HepG2 (cell line): Measurements from ENCODE around the gene MAP1LC3A. TPM values are rescaled to one million over a fixed set of nuclear protein-coding genes. Genes with fewer than 3 reads are reported as not detected.

ENCODE experiments used
- ATAC-seq: fragments of 200-7000 bp; cut with Tn5 transposase; 3 replicates; pipeline ENCODE4 v1.9.1; 2020; ENCODE audit warnings: mild to moderate bottlenecking, moderate library complexity
- BruUV-seq: library from RNA; stranded (reverse); fragments of 400-500 nt; replicated peaks from 2 replicates; lab custom pipeline; 2021; lab: Mats Ljungman, UMichigan
- CTCF ChIA-PET: fragments of 300-600 bp; formaldehyde crosslinking; extraction: SDS; loops from one replicate; lab custom pipeline; 2021; ENCODE audit warnings: low total read pairs, inconsistent platforms, low intra/inter-chr PET ratio; lab: Yijun Ruan, JAX
- POLR2A ChIA-PET: fragments of 350-600 bp; sonication (Branson Sonifier 250); formaldehyde crosslinking; loops from one replicate; lab custom pipeline; 2020; ENCODE audit warnings: antibody characterized with exemption, inconsistent platforms; lab: Yijun Ruan, JAX
- DNase-seq: peaks from one replicate; pipeline ENCODE4 v3.0.0-alpha.2; 2015; ENCODE audit warnings: low spot score
- FAIRE-seq: peaks from 3 replicates; lab custom pipeline; 2011; peaks lifted over from hg19 to GRCh38; lab: Jason Lieb, UNC
- H2AFZ ChIP-seq: one replicate; pipeline ENCODE4 v1.6.1; 2011; ENCODE audit warnings: low read length, inconsistent platforms
- H3K27ac ChIP-seq: fragments of 300-600 bp; 3 replicates; pipeline ENCODE4 v1.8.0; 2011; ENCODE audit warnings: mixed run types, mild to moderate bottlenecking, mixed read lengths, low read length, inconsistent platforms; ENCODE audit not compliant: insufficient read depth; ENCODE audit errors: extremely low read length
- H3K27me3 ChIP-seq, 2 experiments: fragments of 200-600 bp in 1 of 2; 2 replicates in 1 of 2; 3 replicates in 1 of 2; pipeline versions ENCODE4 v1.6.0 to v1.8.0; 2011; ENCODE audit warnings: low read length in 2 of 2, mild to moderate bottlenecking in 2 of 2, moderate library complexity in 2 of 2, inconsistent platforms in 1 of 2; ENCODE audit not compliant: insufficient read depth in 2 of 2, control insufficient read depth in 1 of 2
- H3K36me3 ChIP-seq, 2 experiments: fragments of 200-600 bp in 1 of 2; replicated peaks in 1 of 2; 2 replicates in 1 of 2; 3 replicates in 1 of 2; pipeline versions ENCODE4 v1.5.1 to v1.8.0; 2011; ENCODE audit warnings: low read length in 2 of 2, inconsistent platforms in 1 of 2; ENCODE audit not compliant: insufficient read depth in 2 of 2, control insufficient read depth in 1 of 2
- H3K4me1 ChIP-seq: 2 replicates; pipeline ENCODE4 v1.5.1; 2012; ENCODE audit warnings: low read length, inconsistent platforms; ENCODE audit not compliant: insufficient read depth
- H3K4me2 ChIP-seq: 2 replicates; pipeline ENCODE4 v1.6.0; 2011; ENCODE audit warnings: low read depth, low read length, inconsistent platforms
- H3K4me3 ChIP-seq, 3 experiments: fragments of 200-600 bp in 1 of 3; sonication (generic), shearing (Covaris generic) in 1 of 3; replicated peaks in 1 of 3; 2 replicates each; pipeline ENCODE4 v1.5.1; 2011 to 2016; ENCODE audit warnings: low read length in 3 of 3, inconsistent platforms in 2 of 3, low read depth in 2 of 3, mild to moderate bottlenecking in 2 of 3, control low read depth in 1 of 3, mixed read lengths in 1 of 3; ENCODE audit not compliant: insufficient read depth in 1 of 3
- H3K79me2 ChIP-seq: one replicate; pipeline ENCODE4 v1.6.1; 2011; ENCODE audit warnings: low read length, inconsistent platforms; ENCODE audit not compliant: insufficient read depth
- H3K9ac ChIP-seq: 2 replicates; pipeline ENCODE4 v1.6.0; 2011; ENCODE audit warnings: mild to moderate bottlenecking, low read depth, low read length, inconsistent platforms; ENCODE audit not compliant: insufficient read depth
- H3K9me3 ChIP-seq: 2 replicates; pipeline ENCODE4 v1.5.1; 2012; ENCODE audit warnings: mild to moderate bottlenecking, low read length
- H4K20me1 ChIP-seq: 2 replicates; pipeline ENCODE4 v1.6.0; 2011; ENCODE audit warnings: inconsistent platforms, mild to moderate bottlenecking, low read length, moderate library complexity; ENCODE audit not compliant: insufficient read depth
- RBM22 ChIP-seq: fragments of 200-400 bp; formaldehyde crosslinking; optimal IDR thresholded peaks from 2 replicates; pipeline ENCODE3; 2017; ENCODE audit warnings: mild to moderate bottlenecking, low read length, moderate library complexity
- ZFP82 ChIP-seq: sonication (generic); formaldehyde crosslinking; IDR thresholded peaks from 2 replicates; pipeline ENCODE4 v1.5.1; 2020; ENCODE audit warnings: mild to moderate bottlenecking, missing genetic modification reagents, borderline replicate concordance
- ZNF543 ChIP-seq: sonication (generic); formaldehyde crosslinking; IDR thresholded peaks from 2 replicates; pipeline ENCODE4 v1.4.0; 2020; ENCODE audit warnings: mild to moderate bottlenecking, missing genetic modification reagents
- ZNF639 ChIP-seq: conservative IDR thresholded peaks from 2 replicates; pipeline ENCODE4 v1.6.1; 2018; ENCODE audit warnings: missing genetic modification reagents
- WGBS: methylation state at CpG from one replicate; pipeline ENCODE4 v1.1.6; 2017; ENCODE audit warnings: low lambda C conversion rate; 5-methylcytosine and 5-hydroxymethylcytosine counted together
- in situ Hi-C: cut with HindIII; loops from 2 replicates; pipeline ENCODE4 v1.10.0; 2017; ENCODE audit warnings: low pct_unique_long_range_greater_than_20kb; ENCODE audit not compliant: extremely low pct_ligation_motif_present
- intact Hi-C: fragments of 100-400 bp; cut with micrococcal nuclease; formaldehyde crosslinking; loops from one replicate; pipeline ENCODE4 v1.10.0; 2022; ENCODE audit not compliant: unreplicated experiment
- polyA plus RNA-seq, 8 experiments: library from polyadenylated mRNA; depleted of rRNA in 3 of 8; stranded (reverse) in 7 of 8; unstranded in 1 of 8; fragments of >200 nt; fragmentation: Illumina TruSeq in 4 of 8; extraction: Trizol in 4 of 8; gene quantifications; 2 replicates each; pipeline versions ENCODE4 v1.2.1 to v1.2.3, GENCODE V29; 2011 to 2016; ENCODE audit warnings: low read depth in 4 of 8, missing spikeins in 1 of 8, mixed read lengths in 1 of 8; ENCODE audit not compliant: insufficient read depth in 1 of 8
- total RNA-seq, 5 experiments: library from RNA; depleted of rRNA; stranded (reverse); fragments of >200 nt; fragmentation: Illumina TruSeq; extraction: Trizol; gene quantifications; 2 replicates each; pipeline ENCODE4 v1.2.3, GENCODE V29; 2016; ENCODE audit warnings: low read depth in 1 of 5

The MAP1LC3A gene
- total and polyA plus RNA-seq, 2 of the 13 experiments (the other 11 are each of a cell fraction or from before 2014, with no cell fraction given): not detected

GRCh38 chr20:34540596-34541263, 17.8 kb upstream of the MAP1LC3A start:
- no peak overlapping the region for H3K4me3 ChIP-seq
- H3K27me3 ChIP-seq: no peaks in the 10 kb centered on the region
- DNase-seq: no peak
- no peak overlapping the region for H3K27ac ChIP-seq
- H3K36me3 ChIP-seq: peaks cover 35 to 60% of the 10 kb centered on the region in 2 experiments
- BruUV-seq: no TSS peak
- H4K20me1 ChIP-seq: 0 out of 2 replicates have a peak, but pooled peaks cover 4% of the 10 kb centered on the region
- H2AFZ ChIP-seq: no peak overlapping the region
- H3K9me3 ChIP-seq: no peaks in the 10 kb centered on the region
- no peak for ATAC-seq
- peaks cover 19% of the 10 kb centered on the region for H3K4me1 ChIP-seq
- intact Hi-C loops (no loop called here), in situ Hi-C loops (no loop called here)
- FAIRE-seq: no peak
- POLR2A ChIA-PET: no interaction called here
- WGBS: 97% methylated on average over 15 of the region's 15 CpGs
- TF ChIP-seq RBM22: peak; percentile 44
- no peak for TF ChIP-seq ZFP82 (CRISPR knock-in tag)
- TF ChIP-seq, all 625 proteins: peak for 1
- Histone ChIP-seq H3K9ac (no peak overlapping the region), H3K79me2 (no peaks in the 10 kb centered on the region), H3K4me2 (no peak overlapping the region)
- CTCF ChIA-PET: no interaction called here

GRCh38 chr20:34541264-34541901, 17.1 kb upstream of the MAP1LC3A start:
- ChIA-PET POLR2A (no interaction called here), CTCF (no interaction called here)
- no peak overlapping the region for H2AFZ ChIP-seq
- peak; percentile 43; the same call in 1 of the 2 replicates for TF ChIP-seq ZNF543 (CRISPR knock-in tag)
- TF ChIP-seq ZNF639 (CRISPR knock-in tag): no peak
- no TSS peak for BruUV-seq
- FAIRE-seq (no peak), DNase-seq (no peak), ATAC-seq (no peak)
- H3K4me3 ChIP-seq: no peak overlapping the region
- no peaks in the 10 kb centered on the region for H3K9me3 ChIP-seq
- 96% methylated on average over 13 of the region's 13 CpGs for WGBS
- H3K27me3 ChIP-seq: no peaks in the 10 kb centered on the region
- H4K20me1 ChIP-seq: 0 out of 2 replicates have a peak, but pooled peaks cover 4% of the 10 kb centered on the region
- peaks cover 30 to 54% of the 10 kb centered on the region in 2 experiments for H3K36me3 ChIP-seq
- intact Hi-C loops: no loop called here
- H3K4me1 ChIP-seq: peaks cover 19% of the 10 kb centered on the region
- H3K79me2 ChIP-seq: no peaks in the 10 kb centered on the region
- in situ Hi-C loops: no loop called here
- H3K27ac ChIP-seq: no peak overlapping the region
- no peak overlapping the region for H3K9ac ChIP-seq
- no peak overlapping the region for H3K4me2 ChIP-seq
